HG03378 (cell line): ENCODE results near the gene SSMEM1.
"Not testable (repeated sequence)": the region's sequence is repeated elsewhere in the genome, so short reads cannot be mapped to it uniquely, and the experiment has no call there.

Experiments used
- ATAC-seq: cut with Tn5 transposase; IDR thresholded peaks from one replicate; pipeline ENCODE4 v1.9.1; 2021; ENCODE audit warnings: mild to moderate bottlenecking, moderate library complexity; ENCODE audit not compliant: unreplicated experiment

Gene SSMEM1

GRCh38 chr7:130243486-130243885 is 35.8 kb downstream of the SSMEM1 start:
- not testable (repeated sequence) for ATAC-seq

GRCh38 chr7:130246491-130246890 is 38.8 kb downstream of the SSMEM1 start:
- ATAC-seq, result not testable (repeated sequence)

- ATAC-seq, result not testable (repeated sequence)
These were observed 41.2 kb downstream of the SSMEM1 start for GRCh38 chr7:130248842-130249241.

- not testable (repeated sequence) for ATAC-seq
These were observed 42.0 kb downstream of the SSMEM1 start for GRCh38 chr7:130249626-130250025.

- ATAC-seq, result no peak
These were observed 46.9 kb downstream of the SSMEM1 start for GRCh38 chr7:130254555-130254954.

- ATAC-seq, result no peak
These were observed 49.0 kb downstream of the SSMEM1 start for GRCh38 chr7:130256704-130257103.

GRCh38 chr7:130258494-130259078 is 50.9 kb downstream of the SSMEM1 start:
- ATAC-seq, result no peak

- no peak for ATAC-seq
These were observed 54.8 kb downstream of the SSMEM1 start for GRCh38 chr7:130262448-130262847.

- no peak for ATAC-seq
These were observed 55.5 kb downstream of the SSMEM1 start for GRCh38 chr7:130263130-130263529.
